Epithelial cell of umbilical artery (primary cell): ENCODE results near the gene SLTM. TPM values are rescaled to one million over a fixed set of nuclear protein-coding genes. Genes with fewer than 3 reads are reported as not detected.

ENCODE experiments used
- total RNA-seq: library from RNA; depleted of rRNA; stranded (reverse); fragments of >200 nt; gene quantifications from 2 replicates; pipeline ENCODE4 v1.2.3, GENCODE V29; 2014

SLTM gene
- 44.8 and 52.0 TPM in 2 replicates for total RNA-seq

DNA sequence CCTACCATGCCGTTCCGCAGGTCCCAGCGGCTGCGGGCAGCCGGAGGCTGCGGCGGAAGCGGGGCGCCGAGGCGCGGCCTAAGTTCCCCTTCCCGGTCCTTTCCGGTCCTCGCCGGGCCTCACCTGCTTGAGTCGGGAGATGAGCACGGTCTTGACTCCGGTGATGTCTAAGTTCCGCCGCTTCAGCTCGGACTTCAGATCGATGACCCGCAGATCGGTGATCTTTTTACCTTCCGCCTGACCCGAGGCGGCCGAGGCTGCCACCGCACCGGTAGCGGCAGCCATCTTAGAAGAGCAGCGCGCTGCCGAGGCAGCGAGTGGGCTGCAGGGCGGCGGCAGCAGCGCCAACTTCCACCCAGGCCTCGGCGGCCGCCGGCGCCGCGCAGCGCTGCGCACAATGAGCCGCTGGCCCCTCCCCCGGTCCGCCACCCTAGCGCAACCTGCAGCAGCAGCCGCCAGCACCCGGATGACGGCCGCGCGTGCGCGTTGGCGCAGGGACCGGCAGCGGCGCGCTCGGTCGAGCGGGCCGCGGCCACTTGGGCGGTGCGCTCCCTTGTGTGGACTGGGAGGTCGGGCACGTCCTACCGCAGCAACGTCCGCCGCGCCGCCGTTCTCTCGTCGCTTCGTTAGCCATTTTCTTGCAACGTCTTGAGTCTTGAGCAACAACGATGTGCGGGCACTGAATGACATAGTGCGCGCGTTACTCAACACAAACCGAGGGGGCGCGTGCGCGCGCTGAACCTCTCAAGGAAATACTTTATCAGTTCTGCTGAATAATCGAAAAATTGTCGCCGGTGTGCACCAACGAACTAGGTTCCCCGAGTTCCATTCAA, at the start of gene SLTM:
TSS of gene SLTM (minus strand) at position 399 of the 833 bp plus-strand sequence. CDS start at position 285, 114 bp downstream.

Other genes with a start within 250 kb of the SLTM start
- 144 and 165 TPM in 2 replicates for gene ADAM10, start 184.0 kb downstream of the SLTM start, total RNA-seq
- 6.8 and 13.7 TPM in 2 replicates for gene MINDY2, start 162.4 kb downstream of the SLTM start, total RNA-seq
- 13.5 and 16.9 TPM in 2 replicates for gene RNF111, start 54.0 kb upstream of the SLTM start, total RNA-seq
- 43.2 and 52.7 TPM in 2 replicates for gene CCNB2, start 171.5 kb upstream of the SLTM start, total RNA-seq